Measurements from ENCODE around the gene CSMD2.

DNA sequence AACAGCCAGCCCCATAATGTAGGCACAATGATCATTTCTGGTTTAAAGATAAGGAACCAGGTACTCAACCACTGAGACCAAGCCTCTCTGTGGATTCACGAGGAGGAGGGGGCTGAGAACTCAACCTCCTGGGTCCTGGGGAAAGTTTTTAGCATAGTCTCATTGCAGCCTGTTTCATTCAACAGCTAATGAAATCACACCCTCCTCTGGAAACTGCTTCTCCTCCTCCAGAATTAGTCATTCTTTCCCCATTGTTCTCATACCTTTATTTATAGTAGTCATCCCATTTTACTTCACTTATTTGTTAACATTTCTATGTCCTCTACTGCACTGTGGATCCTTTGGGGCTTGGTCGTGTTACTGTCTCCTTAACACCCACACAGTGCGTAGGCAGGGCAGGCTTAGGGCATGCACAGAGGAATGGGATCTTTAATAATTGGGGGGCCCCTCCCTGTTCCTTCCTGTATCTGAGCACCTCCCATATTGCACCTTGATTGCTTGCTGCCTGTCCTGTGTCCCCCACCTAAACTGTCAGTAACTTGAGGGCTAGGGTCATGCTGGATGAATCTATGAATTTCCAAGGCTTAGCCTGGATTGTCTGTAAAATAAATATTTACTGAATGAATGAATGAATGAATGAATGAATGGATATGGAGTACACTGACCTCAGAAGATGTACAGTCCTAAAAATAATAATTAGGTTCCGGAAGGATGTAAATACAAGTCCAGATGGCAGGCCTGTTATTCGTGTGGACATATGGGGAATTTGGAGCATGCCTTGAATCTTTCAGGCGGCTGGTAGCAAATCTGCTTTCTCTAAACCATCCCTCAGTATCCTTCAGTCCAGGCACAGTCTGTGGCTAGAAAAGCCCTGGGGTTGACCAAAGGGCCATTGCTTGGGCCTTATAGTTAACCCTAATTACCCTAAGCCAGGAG, 455.0 kb downstream of the CSMD2 start:
- TF ChIP-seq EZH2phosphoT487 (IDR thresholded peaks at IDR 0.05) (no peak), CTCF (IDR thresholded peaks at IDR 0.05) (no peak)

Measured in neural progenitor cell (in vitro differentiated cells).